HG03520 (cell line): ENCODE results near the gene CROCC2.

Experiments used
- ATAC-seq: cut with Tn5 transposase; IDR thresholded peaks from one replicate; pipeline ENCODE4 v1.9.1; 2021; ENCODE audit warnings: mild to moderate bottlenecking, moderate library complexity; ENCODE audit not compliant: unreplicated experiment

CROCC2 gene

GRCh38 chr2:240906141-240906910, at the start of gene CROCC2:
Gene CROCC2, plus strand, starts transcription at chr2:240906336. Its CDS starts 178 bp downstream, at chr2:240906514.
- no peak for ATAC-seq

- no peak for ATAC-seq
Observed at GRCh38 chr2:240857039-240858008, 48.8 kb upstream of the CROCC2 start.

GRCh38 chr2:240858321-240858720, 47.8 kb upstream of the CROCC2 start:
- no peak for ATAC-seq

GRCh38 chr2:240858871-240859270, 47.3 kb upstream of the CROCC2 start:
- no peak for ATAC-seq

- ATAC-seq, result no peak
Observed at GRCh38 chr2:240861547-240861946, 44.6 kb upstream of the CROCC2 start.

GRCh38 chr2:240864475-240864874, 41.7 kb upstream of the CROCC2 start:
- ATAC-seq, result no peak

GRCh38 chr2:240865391-240865790, 40.7 kb upstream of the CROCC2 start:
- no peak for ATAC-seq

GRCh38 chr2:240868286-240869108, 37.6 kb upstream of the CROCC2 start, which contains the start of gene AGXT:
Gene AGXT, plus strand, starts transcription at chr2:240868824. Its CDS starts 42 bp downstream, at chr2:240868866.
- no peak for ATAC-seq

- ATAC-seq, result no peak
Observed at GRCh38 chr2:240869109-240869955, 36.8 kb upstream of the CROCC2 start.

GRCh38 chr2:240869956-240870875, 35.9 kb upstream of the CROCC2 start:
- no peak for ATAC-seq

GRCh38 chr2:240871071-240871958, 34.8 kb upstream of the CROCC2 start:
- no peak for ATAC-seq

- ATAC-seq, result no peak
Observed at GRCh38 chr2:240872317-240873097, 33.6 kb upstream of the CROCC2 start.

- no peak for ATAC-seq
Observed at GRCh38 chr2:240873098-240873788, 32.9 kb upstream of the CROCC2 start.

GRCh38 chr2:240873805-240874714, 32.1 kb upstream of the CROCC2 start:
- no peak for ATAC-seq

GRCh38 chr2:240874715-240875227, 31.4 kb upstream of the CROCC2 start:
- no peak for ATAC-seq
